Mesenchymal stem cell (in vitro differentiated cells and primary cell): ENCODE measurements around the gene SERPINB11.
A peak's percentile ranks its signal among the peaks of the same experiment; 100 is the strongest.

ENCODE experiments used
- DNase-seq: peaks from one replicate; pipeline ENCODE4 v3.0.0-alpha.2; 2013
- H2AFZ ChIP-seq: one replicate; pipeline ENCODE4 v1.6.1; 2013; ENCODE audit warnings: low read depth, mild to moderate bottlenecking, control low read depth, inconsistent platforms, low read length, moderate library complexity
- H2AK5ac ChIP-seq: 2 replicates; pipeline ENCODE4 v1.6.1; 2013; ENCODE audit warnings: low read length, moderate library complexity, mild to moderate bottlenecking, inconsistent platforms; ENCODE audit not compliant: severe bottlenecking
- H2BK120ac ChIP-seq: one replicate; pipeline ENCODE4 v1.6.1; 2013; ENCODE audit warnings: low read depth, mild to moderate bottlenecking, inconsistent platforms, low read length, moderate library complexity
- H2BK12ac ChIP-seq, 2 experiments: one replicate each; pipeline ENCODE4 v1.6.1; 2013; ENCODE audit warnings: inconsistent platforms in 2 of 2, low read length in 2 of 2, mild to moderate bottlenecking in 2 of 2, moderate library complexity in 2 of 2, control low read depth in 1 of 2
- H2BK15ac ChIP-seq: one replicate; pipeline ENCODE4 v1.6.1; 2013; ENCODE audit warnings: mild to moderate bottlenecking, low read depth, inconsistent platforms; ENCODE audit not compliant: poor library complexity, severe bottlenecking
- H2BK5ac ChIP-seq: 2 replicates; pipeline ENCODE4 v1.6.1; 2013; ENCODE audit warnings: low read depth, mild to moderate bottlenecking, low read length, control low read depth, inconsistent platforms; ENCODE audit not compliant: poor library complexity, severe bottlenecking
- H3K14ac ChIP-seq, 2 experiments: one replicate each; pipeline ENCODE4 v1.6.1; 2013; ENCODE audit warnings: inconsistent platforms in 2 of 2, low read length in 2 of 2, control low read depth in 1 of 2, mild to moderate bottlenecking in 1 of 2, moderate library complexity in 1 of 2
- H3K18ac ChIP-seq, 2 experiments: one replicate each; pipeline ENCODE4 v1.6.1; 2013; ENCODE audit warnings: inconsistent platforms in 2 of 2, low read length in 2 of 2, control low read depth in 1 of 2, low read depth in 1 of 2, mild to moderate bottlenecking in 1 of 2
- H3K23ac ChIP-seq, 2 experiments: one replicate each; pipeline ENCODE4 v1.6.1; 2013; ENCODE audit warnings: inconsistent platforms in 2 of 2, low read length in 2 of 2, mild to moderate bottlenecking in 2 of 2, moderate library complexity in 2 of 2, control low read depth in 1 of 2
- H3K27ac ChIP-seq: 2 replicates; pipeline ENCODE4 v1.5.1; 2013; ENCODE audit warnings: mild to moderate bottlenecking, moderate library complexity, low read length, control low read depth, inconsistent platforms; ENCODE audit not compliant: poor library complexity, severe bottlenecking
- H3K27me3 ChIP-seq, 2 experiments: 2 replicates each; pipeline versions ENCODE4 v1.6.1 to v1.7.0; 2013; ENCODE audit warnings: low read length in 2 of 2, mild to moderate bottlenecking in 2 of 2, moderate library complexity in 2 of 2, control low read depth in 1 of 2, inconsistent platforms in 1 of 2; ENCODE audit not compliant: control insufficient read depth in 1 of 2, insufficient read depth in 1 of 2
- H3K36me3 ChIP-seq, 2 experiments: 2 replicates each; pipeline versions ENCODE4 v1.6.1 to v1.7.0; 2013; ENCODE audit warnings: low read length in 2 of 2, control low read depth in 1 of 2, inconsistent platforms in 1 of 2, low read depth in 1 of 2, mild to moderate bottlenecking in 1 of 2; ENCODE audit not compliant: insufficient read depth in 2 of 2, control insufficient read depth in 1 of 2
- H3K4ac ChIP-seq, 2 experiments: one replicate each; pipeline ENCODE4 v1.6.1; 2013; ENCODE audit warnings: inconsistent platforms in 2 of 2, low read length in 2 of 2, mild to moderate bottlenecking in 2 of 2, moderate library complexity in 2 of 2, control low read depth in 1 of 2, low read depth in 1 of 2
- H3K4me1 ChIP-seq: 2 replicates; pipeline ENCODE4 v1.6.1; 2013; ENCODE audit warnings: low read depth, low read length, control low read depth; ENCODE audit not compliant: control insufficient read depth, insufficient read depth
- H3K4me2 ChIP-seq: 2 replicates; pipeline ENCODE4 v1.6.1; 2013; ENCODE audit warnings: low read length, mild to moderate bottlenecking, inconsistent platforms; ENCODE audit not compliant: poor library complexity, severe bottlenecking
- H3K4me3 ChIP-seq, 2 experiments: 2 replicates each; pipeline versions ENCODE4 v1.5.1 to v1.7.0; 2013; ENCODE audit warnings: low read length in 2 of 2, mild to moderate bottlenecking in 2 of 2, control low read depth in 1 of 2, low read depth in 1 of 2; ENCODE audit not compliant: insufficient read depth in 1 of 2
- H3K79me1 ChIP-seq: replicated peaks from 2 replicates; pipeline ENCODE4 v1.6.1; 2013; ENCODE audit warnings: mild to moderate bottlenecking, control low read depth, low read length, inconsistent platforms; ENCODE audit not compliant: poor library complexity, severe bottlenecking
- H3K9ac ChIP-seq: 2 replicates; pipeline ENCODE4 v1.7.0; 2013; ENCODE audit warnings: mild to moderate bottlenecking, low read length, moderate library complexity
- H3K9me3 ChIP-seq: 2 replicates; pipeline ENCODE4 v1.7.0; 2013; ENCODE audit warnings: mild to moderate bottlenecking, low read length; ENCODE audit not compliant: control insufficient read depth
- H4K8ac ChIP-seq: one replicate; pipeline ENCODE4 v1.6.1; 2013; ENCODE audit warnings: inconsistent platforms, mild to moderate bottlenecking, low read length, moderate library complexity
- H4K91ac ChIP-seq: one replicate; pipeline ENCODE4 v1.6.1; 2013; ENCODE audit warnings: mild to moderate bottlenecking, low read length, inconsistent platforms
- WGBS: methylation state at CpG from one replicate; pipeline ENCODE4 v1.1.7; 2013; ENCODE audit warnings: mixed read lengths; 5-methylcytosine and 5-hydroxymethylcytosine counted together

The SERPINB11 gene

DNA sequence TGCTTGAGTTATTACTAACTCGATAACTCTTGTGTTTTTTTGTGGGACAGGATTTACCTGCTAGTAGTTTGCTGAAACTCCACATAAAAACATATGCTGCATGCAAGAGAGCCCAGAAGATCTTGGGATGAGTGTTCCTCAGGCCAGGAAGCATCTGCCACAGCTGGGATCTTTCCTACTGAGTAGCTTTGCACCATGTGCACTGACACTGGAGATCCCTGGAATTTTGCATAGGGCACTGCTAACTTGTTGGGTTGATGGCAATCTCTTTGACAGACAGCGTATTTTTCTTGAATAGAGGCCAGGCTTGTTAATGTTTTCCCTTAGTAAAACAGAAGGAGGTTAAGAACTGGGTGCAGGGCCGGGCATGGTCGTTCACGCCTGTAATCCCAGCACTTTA is 808 bp upstream of the SERPINB11 start:
- Histone ChIP-seq H3K18ac (no peak overlapping the region), H4K91ac (no peak overlapping the region), H3K27ac (no peak overlapping the region), H4K8ac (no peak overlapping the region), H2BK12ac (no peak overlapping the region), H3K79me1 (no peaks in the 10 kb centered on the region), H2AK5ac (no peak overlapping the region), H2BK120ac (no peak overlapping the region), H3K4me2 (no peak overlapping the region), H3K9me3 (no peaks in the 10 kb centered on the region), H3K36me3 (no peaks in the 10 kb centered on the region), H3K4me1 (no peaks in the 10 kb centered on the region), H3K27me3 (no peaks in the 10 kb centered on the region), H3K14ac (no peak overlapping the region), H2BK5ac (no peak overlapping the region), H3K4ac (no peak overlapping the region), H2AFZ (no peak overlapping the region), H2BK15ac (no peak overlapping the region), H3K9ac (no peak overlapping the region), H3K4me3 (no peak overlapping the region), H3K23ac (no peak overlapping the region)
- WGBS: 86% methylated on average over 5 of the region's 5 CpGs
- no peak for DNase-seq

DNA sequence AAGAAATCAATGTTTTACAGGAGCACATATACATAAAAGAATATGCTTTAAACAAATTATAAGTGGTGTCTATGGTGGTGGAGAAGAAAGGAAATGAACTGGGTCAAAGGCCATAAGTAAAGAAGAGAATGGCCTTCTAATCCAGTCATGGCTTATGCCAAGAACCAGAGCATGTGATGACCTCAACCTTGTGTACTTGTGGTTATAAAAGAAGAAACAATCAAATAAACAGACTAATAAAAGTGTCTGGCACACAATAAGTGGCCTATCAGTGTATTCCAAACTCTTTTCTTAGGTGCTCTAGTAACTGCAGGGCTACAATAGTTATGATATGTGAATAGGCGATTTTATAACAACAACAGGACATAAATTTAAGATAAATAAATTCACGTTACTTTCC is 2.6 kb downstream of the SERPINB11 start:
- Histone ChIP-seq H3K4me2 (no peak overlapping the region), H3K9ac (no peak overlapping the region), H2AK5ac (no peak overlapping the region), H3K79me1 (no peaks in the 10 kb centered on the region), H3K27me3 (no peaks in the 10 kb centered on the region), H3K23ac (no peak overlapping the region), H3K9me3 (no peaks in the 10 kb centered on the region), H2BK15ac (no peak overlapping the region), H4K91ac (no peak overlapping the region), H3K4me3 (no peak overlapping the region), H4K8ac (no peak overlapping the region), H3K4me1 (no peaks in the 10 kb centered on the region), H2AFZ (no peak overlapping the region), H3K4ac (no peak overlapping the region), H2BK5ac (no peak overlapping the region), H2BK12ac (no peak overlapping the region), H3K18ac (no peak overlapping the region), H3K36me3 (no peaks in the 10 kb centered on the region), H2BK120ac (no peak overlapping the region), H3K27ac (no peak overlapping the region), H3K14ac (no peak overlapping the region)
- no CpG with 5 or more reads among the region's 2 CpGs for WGBS
- no peak for DNase-seq

GRCh38 chr18:63707816-63708215 is 5.1 kb downstream of the SERPINB11 start:
- H2AFZ ChIP-seq: no peak overlapping the region
- H3K27me3 ChIP-seq: no peaks in the 10 kb centered on the region
- no peak overlapping the region for H3K4me2 ChIP-seq
- H2BK15ac ChIP-seq: no peak overlapping the region
- no peak overlapping the region for H4K8ac ChIP-seq
- H3K9ac ChIP-seq: no peak overlapping the region
- no peak overlapping the region for H3K4me3 ChIP-seq
- no peak for DNase-seq
- H3K36me3 ChIP-seq: no peaks in the 10 kb centered on the region
- peaks cover 2% of the 10 kb centered on the region for H3K9me3 ChIP-seq
- no peak overlapping the region for H4K91ac ChIP-seq
- no peak overlapping the region for H3K27ac ChIP-seq
- no peaks in the 10 kb centered on the region for H3K4me1 ChIP-seq
- no peak overlapping the region for H3K4ac ChIP-seq
- H3K18ac ChIP-seq: no peak overlapping the region
- H3K14ac ChIP-seq: no peak overlapping the region
- 81% methylated on average over 1 of the region's 1 CpG for WGBS
- no peak overlapping the region for H2BK5ac ChIP-seq
- H2BK120ac ChIP-seq: no peak overlapping the region
- no peak overlapping the region for H3K23ac ChIP-seq
- H3K79me1 ChIP-seq: no peaks in the 10 kb centered on the region
- no peak overlapping the region for H2AK5ac ChIP-seq
- H2BK12ac ChIP-seq: no peak overlapping the region

GRCh38 chr18:63708650-63709049 is 5.9 kb downstream of the SERPINB11 start:
- Histone ChIP-seq H3K18ac (no peak overlapping the region), H2AFZ (no peak overlapping the region), H3K9me3 (peaks cover 11% of the 10 kb centered on the region), H3K36me3 (no peaks in the 10 kb centered on the region), H2BK5ac (no peak overlapping the region), H3K9ac (no peak overlapping the region), H3K4me3 (no peak overlapping the region), H2AK5ac (no peak overlapping the region), H3K23ac (no peak overlapping the region), H3K4me1 (no peaks in the 10 kb centered on the region), H4K8ac (no peak overlapping the region), H2BK15ac (no peak overlapping the region), H3K4me2 (no peak overlapping the region), H4K91ac (no peak overlapping the region), H3K79me1 (no peaks in the 10 kb centered on the region), H3K14ac (no peak overlapping the region), H3K4ac (no peak overlapping the region), H2BK120ac (no peak overlapping the region), H2BK12ac (no peak overlapping the region), H3K27ac (no peak overlapping the region), H3K27me3 (no peaks in the 10 kb centered on the region)
- DNase-seq: peak; percentile 25
- 22% methylated on average over 3 of the region's 3 CpGs for WGBS
